ENCODE results near the gene TET1.

DNA sequence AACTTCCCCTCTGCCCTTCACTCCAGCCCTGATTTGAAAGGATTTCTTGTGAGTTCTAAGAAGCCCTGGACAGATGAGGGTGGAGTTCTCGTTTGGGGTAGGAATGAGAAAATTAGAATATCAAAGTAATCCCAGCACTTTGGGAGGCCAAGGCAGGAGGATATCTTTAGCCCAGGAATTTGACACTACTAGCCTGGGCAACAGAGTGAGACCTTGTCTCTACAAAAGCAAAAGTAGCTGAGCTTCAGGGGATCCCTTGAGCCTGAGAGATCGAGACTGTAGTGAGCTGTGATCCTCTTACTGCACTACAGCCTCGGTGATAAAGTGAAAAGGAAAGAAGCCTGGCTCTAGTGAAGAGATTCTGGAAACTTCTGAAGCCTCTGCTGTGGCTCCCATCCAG, 76.2 kb downstream of the TET1 start:
- TF ChIP-seq, protein P1, sequence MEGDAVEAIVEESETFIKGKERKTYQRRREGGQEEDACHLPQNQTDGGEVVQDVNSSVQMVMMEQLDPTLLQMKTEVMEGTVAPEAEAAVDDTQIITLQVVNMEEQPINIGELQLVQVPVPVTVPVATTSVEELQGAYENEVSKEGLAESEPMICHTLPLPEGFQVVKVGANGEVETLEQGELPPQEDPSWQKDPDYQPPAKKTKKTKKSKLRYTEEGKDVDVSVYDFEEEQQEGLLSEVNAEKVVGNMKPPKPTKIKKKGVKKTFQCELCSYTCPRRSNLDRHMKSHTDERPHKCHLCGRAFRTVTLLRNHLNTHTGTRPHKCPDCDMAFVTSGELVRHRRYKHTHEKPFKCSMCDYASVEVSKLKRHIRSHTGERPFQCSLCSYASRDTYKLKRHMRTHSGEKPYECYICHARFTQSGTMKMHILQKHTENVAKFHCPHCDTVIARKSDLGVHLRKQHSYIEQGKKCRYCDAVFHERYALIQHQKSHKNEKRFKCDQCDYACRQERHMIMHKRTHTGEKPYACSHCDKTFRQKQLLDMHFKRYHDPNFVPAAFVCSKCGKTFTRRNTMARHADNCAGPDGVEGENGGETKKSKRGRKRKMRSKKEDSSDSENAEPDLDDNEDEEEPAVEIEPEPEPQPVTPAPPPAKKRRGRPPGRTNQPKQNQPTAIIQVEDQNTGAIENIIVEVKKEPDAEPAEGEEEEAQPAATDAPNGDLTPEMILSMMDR (IDR thresholded peaks at IDR 0.05; ENCODE audit: low read depth, low read length) = no peak
- TF ChIP-seq POLR2A (IDR thresholded peaks at IDR 0.05; ENCODE audit: extremely low read depth, insufficient read length) = no peak
- TF ChIP-seq, protein P2, sequence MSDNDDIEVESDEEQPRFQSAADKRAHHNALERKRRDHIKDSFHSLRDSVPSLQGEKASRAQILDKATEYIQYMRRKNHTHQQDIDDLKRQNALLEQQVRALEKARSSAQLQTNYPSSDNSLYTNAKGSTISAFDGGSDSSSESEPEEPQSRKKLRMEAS (IDR thresholded peaks at IDR 0.05; ENCODE audit: low read depth, low read length) = no peak

All from NB4 (cell line).